IMR-90 (cell line): ENCODE results near the gene FIBCD1. TPM values are rescaled to one million over a fixed set of nuclear protein-coding genes. Genes with fewer than 3 reads are reported as not detected.

Experiments used
- ATAC-seq: fragments of 200-7000 bp; cut with Tn5 transposase; 2 replicates; pipeline ENCODE4 v1.9.1; 2020; ENCODE audit warnings: low read depth, mild to moderate bottlenecking, moderate library complexity
- BruUV-seq: library from RNA; stranded (reverse); fragments of 400-500 nt; replicated peaks from 2 replicates; lab custom pipeline; 2021; lab: Mats Ljungman, UMichigan
- CTCF ChIA-PET: fragments of 300-600 bp; formaldehyde crosslinking; extraction: SDS; loops from one replicate; lab custom pipeline; 2021; ENCODE audit warnings: antibody characterized with exemption; lab: Yijun Ruan, JAX
- POLR2A ChIA-PET: fragments of 300-600 bp; sonication (Branson Sonifier 250); formaldehyde crosslinking; loops from one replicate; lab custom pipeline; 2022; ENCODE audit warnings: antibody characterized with exemption; ENCODE audit not compliant: unreplicated experiment; lab: Charles Lee
- DNase-seq: peaks from one replicate; pipeline ENCODE4 v3.0.0; 2013
- H2AFZ ChIP-seq: replicated peaks from 2 replicates; pipeline ENCODE3; 2013; ENCODE audit warnings: low read length, mild to moderate bottlenecking; ENCODE audit not compliant: poor library complexity
- H2AK5ac ChIP-seq: 2 replicates; pipeline ENCODE4 v1.6.1; 2013; ENCODE audit warnings: low read depth, low read length, inconsistent platforms
- H2AK9ac ChIP-seq: replicated peaks from 2 replicates; pipeline ENCODE3; 2013; ENCODE audit warnings: mild to moderate bottlenecking, low read depth, low read length, moderate library complexity; ENCODE audit not compliant: poor library complexity
- H2BK120ac ChIP-seq: 2 replicates; pipeline ENCODE4 v1.6.1; 2013; ENCODE audit warnings: low read depth, low read length, inconsistent platforms
- H2BK15ac ChIP-seq: 3 replicates; pipeline ENCODE4 v1.6.1; 2013; ENCODE audit warnings: low read depth, low read length, inconsistent platforms
- H2BK20ac ChIP-seq: 2 replicates; pipeline ENCODE4 v1.6.1; 2013; ENCODE audit warnings: low read depth, mild to moderate bottlenecking, inconsistent platforms, low read length, moderate library complexity
- H2BK5ac ChIP-seq: 2 replicates; pipeline ENCODE4 v1.6.1; 2013; ENCODE audit warnings: mild to moderate bottlenecking, low read depth, low read length, inconsistent platforms; ENCODE audit not compliant: poor library complexity, severe bottlenecking
- H3K14ac ChIP-seq: replicated peaks from 2 replicates; pipeline ENCODE4 v1.6.1; 2013; ENCODE audit warnings: low read depth, low read length, inconsistent platforms
- H3K18ac ChIP-seq: 2 replicates; pipeline ENCODE4 v1.6.1; 2013; ENCODE audit warnings: low read depth, low read length, control low read depth
- H3K23ac ChIP-seq: 2 replicates; pipeline ENCODE4 v1.6.1; 2013; ENCODE audit warnings: low read depth, low read length, inconsistent platforms
- H3K27ac ChIP-seq: 2 replicates; pipeline ENCODE4 v1.5.1; 2013; ENCODE audit warnings: mild to moderate bottlenecking, control low read depth, low read length; ENCODE audit not compliant: insufficient read depth
- H3K27me3 ChIP-seq: 2 replicates; pipeline ENCODE4 v1.6.1; 2013; ENCODE audit warnings: low read length; ENCODE audit not compliant: control insufficient read depth, insufficient read depth
- H3K36me3 ChIP-seq: 2 replicates; pipeline ENCODE4 v1.6.1; 2013; ENCODE audit warnings: low read length, mixed read lengths; ENCODE audit not compliant: control insufficient read depth, insufficient read depth
- H3K4ac ChIP-seq: 2 replicates; pipeline ENCODE4 v1.6.1; 2013; ENCODE audit warnings: low read depth, low read length, inconsistent platforms
- H3K4me1 ChIP-seq: 2 replicates; pipeline ENCODE4 v1.6.1; 2013; ENCODE audit warnings: low read length, mixed read lengths; ENCODE audit not compliant: control insufficient read depth, insufficient read depth
- H3K4me2 ChIP-seq: 2 replicates; pipeline ENCODE4 v1.6.1; 2013; ENCODE audit warnings: low read depth, mild to moderate bottlenecking, control low read depth, low read length, moderate library complexity
- H3K4me3 ChIP-seq: 2 replicates; pipeline ENCODE4 v1.5.1; 2013; ENCODE audit warnings: low read depth, mild to moderate bottlenecking, control low read depth, low read length, moderate library complexity; ENCODE audit not compliant: insufficient read depth
- H3K56ac ChIP-seq: 2 replicates; pipeline ENCODE4 v1.6.1; 2013; ENCODE audit warnings: low read length, inconsistent platforms; ENCODE audit not compliant: insufficient read depth; ENCODE audit errors: extremely low read depth
- H3K79me1 ChIP-seq, 2 experiments: 2 replicates each; pipeline ENCODE4 v1.6.1; 2013; ENCODE audit warnings: low read length in 2 of 2, inconsistent platforms in 1 of 2, low read depth in 1 of 2
- H3K9ac ChIP-seq: 2 replicates; pipeline ENCODE4 v1.6.1; 2013; ENCODE audit warnings: low read depth, low read length, control low read depth
- H3K9me1 ChIP-seq: 2 replicates; pipeline ENCODE4 v1.6.1; 2013; ENCODE audit warnings: low read length, inconsistent platforms; ENCODE audit not compliant: insufficient read depth
- H3K9me3 ChIP-seq: 2 replicates; pipeline ENCODE4 v1.6.1; 2013; ENCODE audit warnings: low read length; ENCODE audit not compliant: control insufficient read depth, insufficient read depth
- H4K20me1 ChIP-seq: 2 replicates; pipeline ENCODE4 v1.6.1; 2013; ENCODE audit warnings: low read length, inconsistent platforms; ENCODE audit not compliant: insufficient read depth
- H4K5ac ChIP-seq: 2 replicates; pipeline ENCODE4 v1.6.1; 2013; ENCODE audit warnings: mild to moderate bottlenecking, low read depth, low read length, control low read depth
- H4K8ac ChIP-seq, 2 experiments: 2 replicates each; pipeline ENCODE4 v1.6.1; 2013; ENCODE audit warnings: low read depth in 2 of 2, low read length in 2 of 2, control low read depth in 1 of 2, inconsistent platforms in 1 of 2
- H4K91ac ChIP-seq: 2 replicates; pipeline ENCODE4 v1.6.1; 2013; ENCODE audit warnings: low read depth, low read length, inconsistent platforms; ENCODE audit not compliant: insufficient read depth
- MAFK ChIP-seq: IDR thresholded peaks from 2 replicates; pipeline ENCODE4 v1.6.1; 2012; ENCODE audit warnings: low read depth, low read length, improper control_type of control experiment
- MAZ ChIP-seq: IDR thresholded peaks from 2 replicates; pipeline ENCODE4 v1.6.1; 2012; ENCODE audit warnings: low read depth, mild to moderate bottlenecking, low read length, improper control_type of control experiment, moderate library complexity, borderline replicate concordance
- RCOR1 ChIP-seq: IDR thresholded peaks from 2 replicates; pipeline ENCODE4 v1.6.1; 2012; ENCODE audit warnings: mild to moderate bottlenecking, low read length, improper control_type of control experiment; ENCODE audit not compliant: insufficient replicate concordance
- WGBS, 2 experiments: methylation state at CpG; one replicate each; pipeline versions ENCODE4 v1.1.5 to v1.1.7; 2013; ENCODE audit warnings: missing lambda C conversion rate in 2 of 2; ENCODE audit not compliant: insufficient read length in 1 of 2; ENCODE audit errors: extremely low coverage in 2 of 2; 5-methylcytosine and 5-hydroxymethylcytosine counted together
- dilution Hi-C: fragments of 300-500 bp; cut with HindIII; formaldehyde crosslinking; loops from one replicate; pipeline ENCODE4 v1.14.3; 2018; ENCODE audit warnings: low sequenced_read_pairs; ENCODE audit not compliant: unreplicated experiment
- in situ Hi-C: fragments of 300-500 bp; cut with MboI; formaldehyde crosslinking; loops from 3 replicates; pipeline ENCODE4 v1.14.3; 2019; ENCODE audit warnings: low sequenced_read_pairs, inconsistent platforms, mixed read lengths
- intact Hi-C: fragments of 100-400 bp; cut with micrococcal nuclease; formaldehyde crosslinking; loops from 2 replicates; pipeline ENCODE4 v1.10.0; 2022
- polyA plus RNA-seq, 3 experiments: library from polyadenylated mRNA; depleted of rRNA; stranded (reverse); fragments of >200 nt; gene quantifications; 2 replicates each; pipeline ENCODE4 v1.2.3, GENCODE V29; 2012; ENCODE audit warnings: low replicate concordance in 1 of 3
- total RNA-seq: library from RNA; depleted of rRNA; stranded (reverse); fragments of >200 nt; gene quantifications from 2 replicates; pipeline ENCODE4 v1.2.3, GENCODE V29; 2012
- TF ChIP-seq, protein P1 (sequence below): conservative IDR thresholded peaks from 2 replicates; pipeline ENCODE4 v1.5.1; 2012; ENCODE audit warnings: mild to moderate bottlenecking, low read depth, low read length, improper control_type of control experiment

The FIBCD1 gene
- total and polyA plus RNA-seq, 2 of the 4 experiments (the other 2 are of a cell fraction) = 1.1 to 10.1 TPM

- Histone ChIP-seq H3K4ac (peak overlapping the region; percentile 22; the same call in 1 of the 2 replicates), H4K8ac (no peak overlapping the region), H4K5ac (no peak overlapping the region), H2BK15ac (no peak overlapping the region), H2AK5ac (no peak overlapping the region), H4K20me1 (peaks cover 40% of the 10 kb centered on the region), H3K79me1 (peaks cover 22 to 51% of the 10 kb centered on the region in 2 experiments), H3K9ac (no peak overlapping the region), H3K27ac (peak overlapping the region; percentile 5; the same call in 1 of the 2 replicates), H2BK20ac (no peak overlapping the region), H3K4me3 (no peak overlapping the region), H2AK9ac (no peak overlapping the region), H3K18ac (no peak overlapping the region), H4K91ac (no peak overlapping the region), H3K9me3 (no peaks in the 10 kb centered on the region), H2BK5ac (no peak overlapping the region), H3K9me1 (peaks cover 4% of the 10 kb centered on the region; the same call in 1 of the 2 replicates), H3K4me2 (no peak overlapping the region), H3K36me3 (peaks cover 86% of the 10 kb centered on the region), H3K56ac (no peak overlapping the region), H3K27me3 (no peaks in the 10 kb centered on the region), H2AFZ (no peak overlapping the region), H3K4me1 (peaks cover 15% of the 10 kb centered on the region; the same call in 1 of the 2 replicates), H3K23ac (no peak overlapping the region), H3K14ac (0 out of 2 replicates have a peak overlapping the region, but pooled peaks have one; percentile 29), H2BK120ac (no peak overlapping the region)
- intact Hi-C loops = no loop called here
- DNase-seq = no peak
- no peak for ATAC-seq
- dilution Hi-C loops = no loop called here
- CTCF ChIA-PET = no interaction called here
- 93% methylated on average over 11 of the region's 23 CpGs; no CpG with 5 or more reads in 1 of the 2 experiments for WGBS, 2 experiments
- in situ Hi-C loops = loop anchor here (5.0 kb wide), 1 partner anchor 155 kb away; no protein-coding TSS in a partner anchor
- BruUV-seq = TSS peak; percentile 52
- POLR2A ChIA-PET = no interaction called here
- TF ChIP-seq RCOR1 (no peak), MAFK (no peak), MAZ (no peak)
- TF ChIP-seq, protein P1, sequence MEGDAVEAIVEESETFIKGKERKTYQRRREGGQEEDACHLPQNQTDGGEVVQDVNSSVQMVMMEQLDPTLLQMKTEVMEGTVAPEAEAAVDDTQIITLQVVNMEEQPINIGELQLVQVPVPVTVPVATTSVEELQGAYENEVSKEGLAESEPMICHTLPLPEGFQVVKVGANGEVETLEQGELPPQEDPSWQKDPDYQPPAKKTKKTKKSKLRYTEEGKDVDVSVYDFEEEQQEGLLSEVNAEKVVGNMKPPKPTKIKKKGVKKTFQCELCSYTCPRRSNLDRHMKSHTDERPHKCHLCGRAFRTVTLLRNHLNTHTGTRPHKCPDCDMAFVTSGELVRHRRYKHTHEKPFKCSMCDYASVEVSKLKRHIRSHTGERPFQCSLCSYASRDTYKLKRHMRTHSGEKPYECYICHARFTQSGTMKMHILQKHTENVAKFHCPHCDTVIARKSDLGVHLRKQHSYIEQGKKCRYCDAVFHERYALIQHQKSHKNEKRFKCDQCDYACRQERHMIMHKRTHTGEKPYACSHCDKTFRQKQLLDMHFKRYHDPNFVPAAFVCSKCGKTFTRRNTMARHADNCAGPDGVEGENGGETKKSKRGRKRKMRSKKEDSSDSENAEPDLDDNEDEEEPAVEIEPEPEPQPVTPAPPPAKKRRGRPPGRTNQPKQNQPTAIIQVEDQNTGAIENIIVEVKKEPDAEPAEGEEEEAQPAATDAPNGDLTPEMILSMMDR = no peak
These were observed 52.1 kb downstream of the FIBCD1 start for GRCh38 chr9:130886981-130887380.
